K562 (cell line): Measurements from ENCODE around the gene POLR2H. TPM values are rescaled to one million over a fixed set of nuclear protein-coding genes. Genes with fewer than 3 reads are reported as not detected.

Experiments
- CBFA2T3 ChIP-seq: fragments of 450-650 bp; IDR thresholded peaks from 2 replicates; pipeline ENCODE4 v1.6.1; 2017
- ETV1 ChIP-seq: fragments of 450-650 bp; conservative IDR thresholded peaks from 2 replicates; pipeline ENCODE4 v1.6.1; 2016; ENCODE audit warnings: missing genetic modification characterization, control low read depth, low read depth, missing compliant biosample characterization
- FOXA3 ChIP-seq, 2 experiments: fragments of 450-650 bp in 1 of 2; sonication (generic) in 1 of 2; formaldehyde crosslinking; IDR thresholded peaks in 1 of 2; conservative IDR thresholded peaks in 1 of 2; 2 replicates each; pipeline versions ENCODE4 v1.4.0 to v1.8.0; 2020 to 2022; ENCODE audit warnings: mild to moderate bottlenecking in 2 of 2, missing genetic modification reagents in 1 of 2
- KLF13 ChIP-seq: fragments of 450-650 bp; IDR thresholded peaks from 2 replicates; pipeline ENCODE4 v1.6.1; 2016; ENCODE audit warnings: missing genetic modification characterization, low read depth, mild to moderate bottlenecking, missing compliant biosample characterization, moderate library complexity, borderline replicate concordance
- L3MBTL2 ChIP-seq: fragments of 450-650 bp; IDR thresholded peaks from 2 replicates; pipeline ENCODE4 v1.6.1; 2016; ENCODE audit warnings: mild to moderate bottlenecking, moderate library complexity
- NFE2 ChIP-seq: IDR thresholded peaks from 2 replicates; pipeline ENCODE4 v1.6.1; 2014; ENCODE audit warnings: antibody characterized with exemption, low read depth
- POLR2G ChIP-seq: fragments of 200-400 bp; formaldehyde crosslinking; IDR thresholded peaks from 2 replicates; pipeline ENCODE4 v1.6.1; 2017; ENCODE audit warnings: low read depth, mild to moderate bottlenecking, antibody characterized with exemption, low read length, moderate library complexity
- ZFX ChIP-seq: sonication (generic); formaldehyde crosslinking; IDR thresholded peaks from 2 replicates; pipeline ENCODE4 v1.8.0; 2022; ENCODE audit warnings: mild to moderate bottlenecking, missing genetic modification reagents, moderate library complexity
- ZNF384 ChIP-seq: IDR thresholded peaks from 2 replicates; pipeline ENCODE4 v1.6.1; 2012; ENCODE audit warnings: low read depth, low read length, improper control_type of control experiment
- ZNF592 ChIP-seq: fragments of 450-650 bp; IDR thresholded peaks from 2 replicates; pipeline ENCODE4 v1.6.1; 2017; ENCODE audit warnings: antibody characterized with exemption, mild to moderate bottlenecking
- polyA plus RNA-seq, 8 experiments: library from polyadenylated mRNA; depleted of rRNA in 4 of 8; stranded (reverse) in 5 of 8; unstranded in 3 of 8; fragments of >200 nt; fragmentation: Nextera tagmentation in 2 of 8; fragmentation: Illumina TruSeq in 1 of 8; extraction: Ambion mirVana in 2 of 8; extraction: Trizol in 1 of 8; gene quantifications; 2 replicates each; pipeline versions ENCODE4 v1.2.1 to v1.2.3, GENCODE V29; 2011 to 2014; ENCODE audit warnings: inconsistent platforms in 1 of 8, missing spikeins in 1 of 8
- total RNA-seq, 7 experiments: library from RNA; depleted of rRNA in 6 of 7; stranded (reverse); fragments of >200 nt in 6 of 7; fragmentation: Illumina TruSeq in 2 of 7; extraction: Trizol in 2 of 7; gene quantifications; 2 replicates each; pipeline versions ENCODE4 v1.2.1 to v1.2.3, GENCODE V29; 2011 to 2021; ENCODE audit warnings: low replicate concordance in 1 of 7
- TF ChIP-seq, protein P1 (sequence below): sonication (generic); formaldehyde crosslinking; IDR thresholded peaks from 2 replicates; pipeline ENCODE4 v1.8.0; 2022; ENCODE audit warnings: missing genetic modification reagents, mild to moderate bottlenecking, moderate library complexity, borderline replicate concordance
- TF ChIP-seq, protein P2 (sequence below): sonication (generic); formaldehyde crosslinking; IDR thresholded peaks from 2 replicates; pipeline ENCODE4 v1.4.0; 2020; ENCODE audit warnings: mild to moderate bottlenecking, missing genetic modification reagents
- TF ChIP-seq, protein P3 (sequence below), 2 experiments: fragments of 450-650 bp in 1 of 2; IDR thresholded peaks; 2 replicates each; pipeline ENCODE4 v1.6.1; 2011 to 2017; ENCODE audit warnings: low read depth in 2 of 2, antibody characterized with exemption in 1 of 2, borderline replicate concordance in 1 of 2, low read length in 1 of 2, mild to moderate bottlenecking in 1 of 2, mixed read lengths in 1 of 2; ENCODE audit not compliant: control insufficient read depth in 1 of 2

Gene POLR2H
- total and polyA plus RNA-seq, 9 of the 15 experiments (the other 6 are each of a cell fraction or from before 2014, with no cell fraction given), result 128 to 512 (median 220) TPM

GRCh38 chr3:184334470-184335158 lies 26.9 kb upstream of the POLR2H start (continued):
- TF ChIP-seq, protein P1, sequence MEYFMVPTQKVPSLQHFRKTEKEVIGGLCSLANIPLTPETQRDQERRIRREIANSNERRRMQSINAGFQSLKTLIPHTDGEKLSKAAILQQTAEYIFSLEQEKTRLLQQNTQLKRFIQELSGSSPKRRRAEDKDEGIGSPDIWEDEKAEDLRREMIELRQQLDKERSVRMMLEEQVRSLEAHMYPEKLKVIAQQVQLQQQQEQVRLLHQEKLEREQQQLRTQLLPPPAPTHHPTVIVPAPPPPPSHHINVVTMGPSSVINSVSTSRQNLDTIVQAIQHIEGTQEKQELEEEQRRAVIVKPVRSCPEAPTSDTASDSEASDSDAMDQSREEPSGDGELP (CRISPR knock-in tag), result peak; percentile 51; the same call in 1 of the 2 replicates
- TF ChIP-seq ZNF592 (peak; percentile 62; the same call in 1 of the 2 replicates), ZFX (peak; percentile 70), L3MBTL2 (0 out of 2 replicates have a peak, but pooled peaks have one; percentile 13), KLF13 (0 out of 2 replicates have a peak, but pooled peaks have one; percentile 29), CBFA2T3 (peak; percentile 20; the same call in 1 of the 2 replicates), FOXA3 (CRISPR knock-in tag; conservative IDR thresholded peaks at IDR 0.05 in 1 of 2, IDR thresholded peaks at IDR 0.05 in 1 of 2) (peak; percentile 60 to 98), ETV1 (tag) (peak; percentile 42; the same call in 1 of the 2 replicates), ZNF384 (no peak), NFE2 (peak; percentile 43), POLR2G (peak; percentile 59)
- TF ChIP-seq, protein P2, sequence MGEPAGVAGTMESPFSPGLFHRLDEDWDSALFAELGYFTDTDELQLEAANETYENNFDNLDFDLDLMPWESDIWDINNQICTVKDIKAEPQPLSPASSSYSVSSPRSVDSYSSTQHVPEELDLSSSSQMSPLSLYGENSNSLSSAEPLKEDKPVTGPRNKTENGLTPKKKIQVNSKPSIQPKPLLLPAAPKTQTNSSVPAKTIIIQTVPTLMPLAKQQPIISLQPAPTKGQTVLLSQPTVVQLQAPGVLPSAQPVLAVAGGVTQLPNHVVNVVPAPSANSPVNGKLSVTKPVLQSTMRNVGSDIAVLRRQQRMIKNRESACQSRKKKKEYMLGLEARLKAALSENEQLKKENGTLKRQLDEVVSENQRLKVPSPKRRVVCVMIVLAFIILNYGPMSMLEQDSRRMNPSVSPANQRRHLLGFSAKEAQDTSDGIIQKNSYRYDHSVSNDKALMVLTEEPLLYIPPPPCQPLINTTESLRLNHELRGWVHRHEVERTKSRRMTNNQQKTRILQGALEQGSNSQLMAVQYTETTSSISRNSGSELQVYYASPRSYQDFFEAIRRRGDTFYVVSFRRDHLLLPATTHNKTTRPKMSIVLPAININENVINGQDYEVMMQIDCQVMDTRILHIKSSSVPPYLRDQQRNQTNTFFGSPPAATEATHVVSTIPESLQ (CRISPR knock-in tag), result no peak
- TF ChIP-seq, protein P3, sequence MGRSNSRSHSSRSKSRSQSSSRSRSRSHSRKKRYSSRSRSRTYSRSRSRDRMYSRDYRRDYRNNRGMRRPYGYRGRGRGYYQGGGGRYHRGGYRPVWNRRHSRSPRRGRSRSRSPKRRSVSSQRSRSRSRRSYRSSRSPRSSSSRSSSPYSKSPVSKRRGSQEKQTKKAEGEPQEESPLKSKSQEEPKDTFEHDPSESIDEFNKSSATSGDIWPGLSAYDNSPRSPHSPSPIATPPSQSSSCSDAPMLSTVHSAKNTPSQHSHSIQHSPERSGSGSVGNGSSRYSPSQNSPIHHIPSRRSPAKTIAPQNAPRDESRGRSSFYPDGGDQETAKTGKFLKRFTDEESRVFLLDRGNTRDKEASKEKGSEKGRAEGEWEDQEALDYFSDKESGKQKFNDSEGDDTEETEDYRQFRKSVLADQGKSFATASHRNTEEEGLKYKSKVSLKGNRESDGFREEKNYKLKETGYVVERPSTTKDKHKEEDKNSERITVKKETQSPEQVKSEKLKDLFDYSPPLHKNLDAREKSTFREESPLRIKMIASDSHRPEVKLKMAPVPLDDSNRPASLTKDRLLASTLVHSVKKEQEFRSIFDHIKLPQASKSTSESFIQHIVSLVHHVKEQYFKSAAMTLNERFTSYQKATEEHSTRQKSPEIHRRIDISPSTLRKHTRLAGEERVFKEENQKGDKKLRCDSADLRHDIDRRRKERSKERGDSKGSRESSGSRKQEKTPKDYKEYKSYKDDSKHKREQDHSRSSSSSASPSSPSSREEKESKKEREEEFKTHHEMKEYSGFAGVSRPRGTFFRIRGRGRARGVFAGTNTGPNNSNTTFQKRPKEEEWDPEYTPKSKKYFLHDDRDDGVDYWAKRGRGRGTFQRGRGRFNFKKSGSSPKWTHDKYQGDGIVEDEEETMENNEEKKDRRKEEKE (IDR thresholded peaks at IDR 0.05; ENCODE audit: borderline replicate concordance in 1 of 2, control insufficient read depth in 1 of 2, low read depth in 2 of 2, low read length in 1 of 2), result 0 out of 4 replicates have a peak, but pooled peaks of 1 of the 2 experiments have one; percentile 64
